ENCODE results near the gene RILP. TPM values are rescaled to one million over a fixed set of nuclear protein-coding genes. Genes with fewer than 3 reads are reported as not detected.

Gene RILP
- total RNA-seq, 2 donors from 2014 or later = 38.6 to 60.7 TPM

- H3K27ac ChIP-seq = no peak overlapping the region
- no peak for TF ChIP-seq CTCF (IDR thresholded peaks at IDR 0.05)
- no peak overlapping the region for H3K4me3 ChIP-seq
- DNase-seq (ENCODE audit: low spot score) = no peak
- peaks cover 0 to 14% of the 10 kb centered on the region in 2 donors for H3K4me1 ChIP-seq
- no peaks in the 10 kb centered on the region for H3K9me3 ChIP-seq
- peaks cover 10% of the 10 kb centered on the region for H3K36me3 ChIP-seq
- no peaks in the 10 kb centered on the region for H3K27me3 ChIP-seq
Observed at GRCh38 chr17:1639549-1640180, 10.0 kb downstream of the RILP start.

- DNase-seq (ENCODE audit: low spot score) = no peak
- Histone ChIP-seq H3K4me1 (peaks cover 0 to 5% of the 10 kb centered on the region in 2 donors), H3K36me3 (peaks cover 11% of the 10 kb centered on the region), H3K4me3 (no peak overlapping the region), H3K27ac (no peak overlapping the region), H3K9me3 (no peaks in the 10 kb centered on the region), H3K27me3 (no peaks in the 10 kb centered on the region)
- TF ChIP-seq CTCF (IDR thresholded peaks at IDR 0.05) = no peak
Observed at GRCh38 chr17:1638624-1639300, 10.9 kb downstream of the RILP start.

- Histone ChIP-seq H3K4me1 (no peaks in the 10 kb centered on the region), H3K27me3 (no peaks in the 10 kb centered on the region), H3K36me3 (peaks cover 11% of the 10 kb centered on the region), H3K27ac (no peak overlapping the region), H3K9me3 (no peaks in the 10 kb centered on the region), H3K4me3 (no peak overlapping the region)
- no peak for TF ChIP-seq CTCF (IDR thresholded peaks at IDR 0.05)
- no peak for DNase-seq (ENCODE audit: low spot score)
Observed at GRCh38 chr17:1638171-1638590, 11.5 kb downstream of the RILP start.

GRCh38 chr17:1636732-1637285, 12.9 kb downstream of the RILP start:
- DNase-seq (ENCODE audit: low spot score) = no peak
- Histone ChIP-seq H3K9me3 (no peaks in the 10 kb centered on the region), H3K27ac (no peak overlapping the region), H3K27me3 (no peaks in the 10 kb centered on the region), H3K4me1 (no peaks in the 10 kb centered on the region), H3K36me3 (peaks cover 11% of the 10 kb centered on the region), H3K4me3 (no peak overlapping the region)
- no peak for TF ChIP-seq CTCF (IDR thresholded peaks at IDR 0.05)

GRCh38 chr17:1635675-1636465, 13.8 kb downstream of the RILP start:
- Histone ChIP-seq H3K9me3 (no peaks in the 10 kb centered on the region), H3K4me3 (no peak overlapping the region), H3K27me3 (no peaks in the 10 kb centered on the region), H3K36me3 (peaks cover 11% of the 10 kb centered on the region), H3K4me1 (no peaks in the 10 kb centered on the region), H3K27ac (no peak overlapping the region)
- no peak for DNase-seq (ENCODE audit: low spot score)
- TF ChIP-seq CTCF (IDR thresholded peaks at IDR 0.05) = no peak
